ENCODE data around the gene WDR82. TPM values are rescaled to one million over a fixed set of nuclear protein-coding genes. Genes with fewer than 3 reads are reported as not detected.

The WDR82 gene
- total and polyA plus RNA-seq, 2 of the 8 experiments (the other 6 are each of a cell fraction or from before 2014, with no cell fraction given): 33.5 to 82.7 TPM

DNA sequence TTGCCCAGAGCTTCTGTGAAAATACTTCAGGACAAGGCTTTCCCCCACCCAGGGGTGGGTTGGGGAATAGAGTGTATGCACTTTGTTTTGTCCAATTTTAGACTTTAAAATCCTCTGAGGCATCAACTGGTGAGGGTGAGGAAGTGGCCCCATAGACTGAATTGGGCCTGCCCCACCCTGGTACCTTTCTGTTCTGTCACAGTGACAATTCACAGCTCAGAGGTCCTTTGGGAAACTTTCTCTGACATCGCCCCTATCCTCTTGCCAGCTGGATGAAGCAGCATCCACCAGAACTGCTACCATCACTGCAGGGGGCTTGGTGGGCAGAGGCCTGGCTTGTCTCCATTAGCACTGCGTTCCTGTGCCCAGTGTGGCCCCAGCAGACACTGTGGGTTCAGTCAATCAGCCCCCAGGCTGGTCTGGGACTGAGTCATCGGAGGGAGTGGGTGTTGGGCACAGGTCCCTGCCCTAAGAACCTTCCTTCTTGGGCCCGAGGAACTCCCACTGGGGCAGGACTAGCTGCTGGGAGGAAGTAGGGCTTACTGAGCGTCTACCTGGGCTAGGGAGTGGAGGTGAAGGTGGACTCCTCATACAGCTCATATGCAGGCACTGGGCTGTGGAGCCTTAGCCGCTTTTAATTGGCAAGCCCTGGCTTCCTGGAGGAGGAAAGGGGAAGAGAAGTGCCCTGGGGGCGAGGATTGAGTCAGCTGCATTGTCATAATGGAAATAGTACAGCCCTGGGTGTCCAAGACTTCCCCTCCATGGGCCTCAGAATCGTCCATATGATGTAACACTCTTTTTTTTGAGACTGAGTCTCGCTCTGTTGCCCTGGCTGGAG lies 34.4 kb downstream of the WDR82 start:
- Histone ChIP-seq H2BK15ac (ENCODE audit: low read length) (no peak overlapping the region), H3K79me1 (ENCODE audit: low read depth, low read length) (peaks cover 2% of the 10 kb centered on the region; the same call in 1 of the 2 replicates), H3K4me2 (ENCODE audit: insufficient read depth in 1 of 2, low read depth in 2 of 2, low read length in 2 of 2) (no peak overlapping the region; a peak in 1 of 4 replicates), H3K14ac (ENCODE audit: insufficient read length) (no peak overlapping the region), H3K23me2 (ENCODE audit: low read depth, low read length) (peaks cover 14% of the 10 kb centered on the region), H3K4ac (replicated peaks; ENCODE audit: insufficient read length, low read depth, low read length) (no peak overlapping the region), H3K27ac (ENCODE audit: low read depth, low read length) (no peak overlapping the region), H3K27me3 (replicated peaks in 1 of 4; ENCODE audit: control insufficient read depth in 3 of 4, extremely low read depth in 1 of 4, insufficient read depth in 3 of 4, low read length in 3 of 4) (peaks cover 6 to 37% (median 23%) of the 10 kb centered on the region in 4 experiments; a peak in 6 of 7 replicates), H3K23ac (ENCODE audit: insufficient read length) (no peak overlapping the region), H3K4me1 (replicated peaks in 1 of 4; ENCODE audit: control insufficient read depth in 3 of 4, insufficient read depth in 4 of 4, low read length in 3 of 4) (peaks cover 11 to 25% (median 19%) of the 10 kb centered on the region in 4 experiments), H3K79me2 (ENCODE audit: control insufficient read depth in 1 of 2, insufficient read depth in 2 of 2, low read length in 2 of 2) (0 out of 4 replicates have a peak, but pooled peaks cover 0 to 3% of the 10 kb centered on the region in 2 experiments), H3K36me3 (ENCODE audit: control insufficient read depth in 2 of 4, insufficient read depth in 4 of 4, low read length in 3 of 4) (no peaks in the 10 kb centered on the region), H3K4me3 (ENCODE audit: extremely low read depth in 1 of 4, insufficient read depth in 2 of 4, low read depth in 3 of 4, low read length in 4 of 4) (no peak overlapping the region), H2AK5ac (ENCODE audit: low read depth, low read length) (no peak overlapping the region), H3K9me3 (ENCODE audit: insufficient read depth in 2 of 2, low read depth in 1 of 2, low read length in 1 of 2) (no peaks in the 10 kb centered on the region), H4K91ac (replicated peaks; ENCODE audit: insufficient read length, low read length) (no peak overlapping the region), H2BK5ac (ENCODE audit: low read depth, low read length) (no peak overlapping the region), H3K9ac (replicated peaks in 1 of 4; ENCODE audit: extremely low read depth in 1 of 4, low read depth in 3 of 4, low read length in 3 of 4) (no peak overlapping the region), H4K5ac (ENCODE audit: insufficient read length, low read depth, low read length) (no peak overlapping the region), H2BK120ac (replicated peaks; ENCODE audit: low read depth, low read length) (no peak overlapping the region), H2BK12ac (ENCODE audit: low read depth, low read length) (no peak overlapping the region), H2AFZ (ENCODE audit: low read length) (no peak overlapping the region), H4K20me1 (replicated peaks in 1 of 2; ENCODE audit: control insufficient read depth in 1 of 2, insufficient read depth in 2 of 2, low read length in 2 of 2) (peaks cover 0 to 5% of the 10 kb centered on the region in 2 experiments), H3K18ac (ENCODE audit: extremely low read depth, low read length) (no peak overlapping the region), H3K56ac (replicated peaks; ENCODE audit: insufficient read length, low read depth, low read length) (no peak overlapping the region), H2BK20ac (ENCODE audit: low read length) (no peak overlapping the region), H4K8ac (ENCODE audit: extremely low read depth, insufficient read depth, low read length) (no peak overlapping the region)
- DNase-seq (ENCODE audit: low read depth in 1 of 2, low spot score in 2 of 2) (no peak), FAIRE-seq (no peak)
- ChIA-PET POLR2A (ENCODE audit: partially characterized antibody) (interaction anchor here (0.8 to 3.6 kb wide), 5 partner anchors 8 to 248 kb away, joined by 3 to 27 read pairs (median 4); partner anchors contain the start of gene RPL29), CTCF (ENCODE audit: partially characterized antibody) (interaction anchor here (0.6 to 17.7 kb wide), 7 partner anchors 8 to 145 kb away, joined by 3 to 126 read pairs (median 5); no protein-coding TSS in a partner anchor)
- 85% methylated on average over 9 of the region's 9 CpGs; no CpG with 5 or more reads in 1 of the 2 experiments for WGBS, 2 experiments (ENCODE audit: extremely low coverage in 1 of 2, insufficient coverage in 1 of 2, insufficient read length in 1 of 2, insufficient replicate concordance in 2 of 2, low coverage in 1 of 2, low lambda C conversion rate in 2 of 2, missing lambda C conversion rate in 1 of 2)
- no peak for TF ChIP-seq TAF1 (IDR thresholded peaks at IDR 0.05; ENCODE audit: low read depth, low read length)
- no peak for TF ChIP-seq POU5F1 (IDR thresholded peaks at IDR 0.05; ENCODE audit: low read depth, low read length)
- no peak for TF ChIP-seq SP4 (IDR thresholded peaks at IDR 0.05; ENCODE audit: low read length)
- TF ChIP-seq, protein P1, sequence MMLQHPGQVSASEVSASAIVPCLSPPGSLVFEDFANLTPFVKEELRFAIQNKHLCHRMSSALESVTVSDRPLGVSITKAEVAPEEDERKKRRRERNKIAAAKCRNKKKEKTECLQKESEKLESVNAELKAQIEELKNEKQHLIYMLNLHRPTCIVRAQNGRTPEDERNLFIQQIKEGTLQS (IDR thresholded peaks at IDR 0.05; ENCODE audit: insufficient read depth, low read depth, low read length): no peak
- TF ChIP-seq GABPA (IDR thresholded peaks at IDR 0.05; ENCODE audit: borderline replicate concordance, insufficient read depth, low read length): no peak
- no peak for TF ChIP-seq FOSL1 (IDR thresholded peaks at IDR 0.05; ENCODE audit: insufficient read depth, low read depth, low read length)
- TF ChIP-seq TBP (IDR thresholded peaks at IDR 0.05; ENCODE audit: low read depth, low read length): no peak
- TF ChIP-seq SIX5 (IDR thresholded peaks at IDR 0.05; ENCODE audit: low read depth, low read length): no peak
- TF ChIP-seq HDAC6 (IDR thresholded peaks at IDR 0.05; ENCODE audit: low read depth, low read length): no peak
